HG02885 (cell line): Measurements from ENCODE around the gene NT5M.

Experiments
- ATAC-seq: cut with Tn5 transposase; IDR thresholded peaks from one replicate; pipeline ENCODE4 v1.9.1; 2021; ENCODE audit warnings: mild to moderate bottlenecking; ENCODE audit not compliant: unreplicated experiment, poor library complexity

The NT5M gene

DNA sequence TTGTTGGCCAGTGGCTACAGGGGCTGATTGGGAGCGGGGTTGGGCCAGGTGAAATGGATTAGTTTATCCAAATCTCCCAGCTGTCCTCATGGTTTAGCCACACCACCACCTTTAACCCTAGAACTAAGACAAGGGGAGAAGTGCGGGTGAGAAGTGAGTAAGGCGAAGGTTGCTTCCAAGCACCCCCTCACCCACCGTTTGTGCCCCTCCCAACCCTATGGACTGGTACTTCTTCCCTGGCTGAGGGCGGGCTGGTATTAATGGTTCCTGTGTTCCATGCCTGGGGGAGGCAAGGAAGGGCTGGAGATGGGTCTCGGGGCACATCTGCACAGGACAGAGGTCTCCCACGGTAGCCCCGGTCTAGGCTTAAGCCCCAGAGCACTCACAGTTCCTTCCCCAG, 25.1 kb downstream of the NT5M start:
- no peak for ATAC-seq

DNA sequence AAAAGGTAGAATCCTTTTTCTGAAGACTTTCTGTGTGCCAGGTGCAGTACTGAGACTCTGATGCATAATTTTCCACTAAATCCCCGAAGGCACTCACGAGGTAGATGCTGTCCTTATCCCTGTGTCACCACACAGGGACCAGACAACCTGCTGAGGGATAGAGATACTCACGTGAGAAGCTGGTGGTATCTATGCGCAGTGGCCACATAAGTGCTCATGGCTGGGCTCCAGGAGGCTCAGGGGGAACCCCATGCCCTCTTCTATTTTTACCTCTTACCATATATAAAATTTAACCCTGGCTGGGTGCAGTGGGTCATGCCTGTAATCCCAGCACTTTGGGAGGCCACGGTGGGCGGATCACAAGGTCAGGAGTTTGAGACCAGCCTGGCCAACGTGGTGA, 38.3 kb downstream of the NT5M start:
- no peak for ATAC-seq

DNA sequence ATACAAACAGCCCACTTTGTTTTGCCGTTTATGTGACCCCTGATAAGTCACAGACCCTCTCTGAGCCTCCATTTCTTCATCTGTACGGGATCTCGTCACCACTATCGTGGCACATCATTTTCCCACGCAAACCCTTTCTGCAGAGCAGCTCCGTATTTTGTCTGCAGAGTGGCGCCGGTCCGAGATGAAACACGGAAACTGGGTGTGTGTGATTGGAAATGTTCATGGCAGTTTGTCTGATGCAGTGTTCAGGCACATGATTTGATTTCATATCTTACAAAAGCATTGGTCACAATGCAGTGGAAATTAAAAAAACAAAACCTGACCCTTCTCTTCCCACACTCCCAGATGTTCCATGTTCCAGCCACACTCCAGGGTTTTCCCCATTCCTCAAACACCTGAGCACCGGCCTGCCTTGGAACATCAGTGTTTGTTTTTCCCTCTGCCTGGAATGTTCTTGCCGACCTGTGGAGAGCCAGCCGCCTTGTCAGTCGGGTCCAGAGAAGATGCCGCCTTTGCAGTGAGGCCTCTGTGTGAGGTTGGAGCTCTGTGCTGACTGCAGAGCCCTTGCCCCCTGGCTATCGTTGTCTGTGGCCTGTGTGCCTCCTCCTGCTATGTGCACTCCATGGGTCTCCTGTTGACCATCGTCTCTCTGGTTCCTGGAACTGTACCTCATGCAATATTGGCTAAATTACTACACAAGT, 39.2 kb downstream of the NT5M start:
- no peak for ATAC-seq

DNA sequence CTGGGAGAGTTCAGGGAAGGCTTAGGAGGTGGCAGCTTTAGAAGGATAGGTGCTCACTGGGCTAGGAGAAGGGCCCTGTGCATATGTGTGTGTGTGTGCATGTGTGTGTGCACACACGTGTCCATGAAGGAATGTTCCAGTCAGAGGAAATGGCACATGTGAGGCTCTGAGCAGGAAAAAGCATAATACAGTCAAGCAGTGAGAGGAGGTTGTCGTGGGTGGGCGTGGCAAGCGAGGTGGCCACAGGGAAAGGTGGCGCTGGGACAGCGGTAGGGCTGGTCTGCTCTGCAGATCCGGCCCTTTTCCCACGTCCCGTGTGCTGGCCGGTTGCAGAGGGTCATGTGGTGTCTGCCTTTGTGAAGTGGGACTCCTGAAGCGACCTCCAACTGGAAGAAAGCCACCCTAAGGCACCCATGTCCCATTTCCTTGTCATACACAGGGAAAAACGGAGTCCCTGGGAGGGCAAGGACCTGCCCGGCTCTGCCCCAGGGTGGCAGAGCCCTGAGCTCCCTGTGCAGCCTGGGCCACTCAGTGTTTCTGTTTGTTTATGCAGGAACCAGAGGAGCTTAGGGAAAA, 40.1 kb downstream of the NT5M start:
- no peak for ATAC-seq

- ATAC-seq, result no peak
Measured at GRCh38 chr17:17343896-17344506, 40.8 kb downstream of the NT5M start.

DNA sequence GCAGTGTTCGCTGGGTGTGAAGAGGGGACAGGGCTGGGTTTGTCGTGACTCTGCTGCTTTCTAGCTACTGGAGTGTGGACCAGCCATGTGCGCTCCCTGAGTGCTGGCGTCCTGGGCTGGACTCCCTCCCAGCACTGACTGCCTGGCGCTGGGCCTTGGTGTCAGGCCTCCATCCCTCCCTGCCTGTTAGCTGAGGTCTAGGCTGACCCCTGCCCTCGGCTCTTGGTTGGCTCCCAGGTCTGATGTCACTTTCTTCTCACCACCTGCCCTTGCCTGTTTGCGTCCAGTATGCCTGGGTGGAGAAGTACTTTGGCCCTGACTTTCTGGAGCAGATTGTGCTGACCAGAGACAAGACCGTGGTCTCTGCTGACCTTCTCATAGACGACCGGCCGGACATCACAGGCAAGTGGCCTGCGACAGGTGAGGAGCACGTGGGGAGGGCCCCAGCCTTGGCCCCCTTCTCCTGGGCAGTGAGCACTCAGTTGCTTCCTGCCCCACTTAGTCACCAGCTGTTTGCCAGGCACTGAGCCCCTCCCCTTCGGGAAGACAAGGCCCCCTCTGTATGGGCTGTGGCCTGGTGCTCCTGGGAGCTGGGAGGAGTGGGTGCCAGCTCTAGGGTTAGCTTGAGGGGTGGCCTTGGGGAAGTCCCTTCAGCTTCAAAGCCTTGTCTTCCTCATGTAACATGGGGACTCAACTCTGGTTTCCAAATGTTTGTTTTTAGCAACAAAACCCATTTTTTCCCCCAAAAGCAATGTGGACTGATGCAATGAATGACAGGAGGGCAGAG, 41.5 kb downstream of the NT5M start:
- ATAC-seq, result no peak

DNA sequence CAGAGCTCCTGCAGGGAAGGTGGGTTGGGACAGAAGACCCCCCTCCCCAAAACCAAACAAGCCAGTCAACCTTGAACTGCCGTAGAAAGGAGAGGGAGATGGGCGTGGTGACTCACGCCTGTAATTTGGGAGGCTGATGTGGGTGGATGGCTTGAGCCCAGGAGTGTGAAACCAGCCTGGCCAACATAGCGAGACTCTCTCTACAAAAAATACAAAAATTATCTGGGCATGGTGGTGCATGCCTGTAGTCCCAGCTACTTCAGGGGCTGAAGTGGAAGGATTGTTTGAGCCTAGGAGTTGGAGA, 42.1 kb downstream of the NT5M start:
- ATAC-seq, result no peak

- ATAC-seq, result no peak
Measured at GRCh38 chr17:17345686-17346427, 42.7 kb downstream of the NT5M start.

GRCh38 chr17:17346428-17347233, 43.5 kb downstream of the NT5M start:
- ATAC-seq, result no peak

- ATAC-seq, result no peak
Measured at GRCh38 chr17:17347234-17347955, 44.2 kb downstream of the NT5M start.

DNA sequence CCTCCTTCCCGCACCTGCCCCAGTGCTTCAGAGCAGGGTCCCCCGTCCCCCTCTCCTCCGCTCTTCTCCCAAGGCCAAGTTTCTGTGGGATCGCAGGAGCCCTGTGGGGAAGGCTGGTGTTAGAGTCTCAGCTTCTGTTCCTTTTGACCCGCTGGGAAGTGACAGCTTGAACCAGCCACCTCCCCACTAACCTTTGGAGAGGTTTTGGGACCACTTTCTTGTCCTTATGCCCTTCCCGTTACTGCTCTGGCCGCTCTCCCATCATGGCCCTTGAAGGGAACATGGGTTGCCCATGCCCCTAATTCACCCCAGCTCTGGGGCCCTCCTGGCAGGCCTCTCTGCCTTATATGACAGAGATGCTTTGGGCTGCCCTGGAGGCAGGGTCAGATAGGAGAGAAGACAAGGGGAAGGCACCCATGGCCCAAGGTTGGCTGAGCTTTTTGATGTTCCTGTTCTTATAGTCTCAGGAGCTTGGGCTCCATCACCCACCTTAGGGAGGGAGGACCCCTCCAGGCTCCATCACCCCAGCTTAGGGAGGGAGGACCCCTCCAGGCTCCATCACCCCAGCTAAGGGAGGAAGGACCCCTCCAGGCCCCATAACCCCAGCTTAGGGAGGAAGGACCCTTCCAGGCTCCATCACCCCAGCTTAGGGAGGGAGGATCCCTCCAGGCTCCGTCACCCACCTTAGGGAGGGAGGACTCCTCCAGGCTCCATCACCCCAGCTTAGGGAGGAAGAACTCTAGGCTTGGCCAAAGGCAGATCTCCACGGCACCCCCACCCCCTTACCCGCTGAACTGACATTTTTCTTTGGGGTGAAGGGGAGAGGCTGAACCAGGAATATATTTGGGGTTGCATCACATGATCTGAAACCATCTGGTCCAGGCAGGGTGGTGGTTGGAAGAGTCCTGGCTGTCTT, 45.0 kb downstream of the NT5M start:
- no peak for ATAC-seq

GRCh38 chr17:17348872-17349723, 45.9 kb downstream of the NT5M start:
- ATAC-seq, result no peak

GRCh38 chr17:17349724-17350106, 46.5 kb downstream of the NT5M start:
- ATAC-seq, result no peak

GRCh38 chr17:17350491-17351355, 47.5 kb downstream of the NT5M start:
- ATAC-seq, result no peak

GRCh38 chr17:17351356-17351891, 48.3 kb downstream of the NT5M start:
- ATAC-seq, result no peak
